Kidney (tissue), 14 donors: ENCODE measurements around the gene DDX60. TPM values are rescaled to one million over a fixed set of nuclear protein-coding genes. Genes with fewer than 3 reads are reported as not detected.

Experiments
- DNase-seq, 5 donors: peaks; one replicate each; pipeline ENCODE4 v3.0.0-alpha.2; 2013 to 2020
- FAIRE-seq: peaks from 2 replicates; lab custom pipeline; 2012; peaks lifted over from hg19 to GRCh38; lab: Jason Lieb, UNC
- H3K27ac ChIP-seq, 2 donors: one replicate each; pipeline ENCODE4 v1.7.0; 2013; ENCODE audit warnings: low read depth in 2 of 2, low read length in 2 of 2, inconsistent platforms in 1 of 2
- H3K27me3 ChIP-seq: one replicate; pipeline ENCODE4 v1.7.1; 2013; ENCODE audit warnings: low read length, inconsistent platforms; ENCODE audit not compliant: control insufficient read depth, insufficient read depth
- H3K36me3 ChIP-seq, 3 donors: one replicate each; pipeline versions ENCODE4 v1.7.0 to v1.7.1; 2013; ENCODE audit warnings: low read length in 3 of 3, control low read depth in 1 of 3, inconsistent platforms in 1 of 3; ENCODE audit not compliant: insufficient read depth in 3 of 3, control insufficient read depth in 2 of 3
- H3K4me1 ChIP-seq, 3 donors: one replicate each; pipeline versions ENCODE4 v1.7.0 to v1.7.1; 2013; ENCODE audit warnings: low read length in 3 of 3, inconsistent platforms in 1 of 3, low read depth in 1 of 3; ENCODE audit not compliant: control insufficient read depth in 2 of 3, insufficient read depth in 2 of 3
- H3K4me3 ChIP-seq, 3 donors: one replicate each; pipeline versions ENCODE4 v1.7.0 to v1.8.1; 2013; ENCODE audit warnings: low read length in 3 of 3, control low read depth in 1 of 3, inconsistent platforms in 1 of 3
- H3K9ac ChIP-seq, 3 donors: one replicate each; pipeline versions ENCODE4 v1.7.0 to v1.7.1; 2013; ENCODE audit warnings: low read length in 3 of 3, control low read depth in 1 of 3, inconsistent platforms in 1 of 3
- H3K9me3 ChIP-seq, 3 donors: one replicate each; pipeline versions ENCODE4 v1.7.0 to v1.7.1; 2013; ENCODE audit warnings: low read length in 3 of 3, control low read depth in 1 of 3, inconsistent platforms in 1 of 3; ENCODE audit not compliant: control insufficient read depth in 2 of 3, insufficient read depth in 1 of 3
- CTCF ChIP-seq: IDR thresholded peaks from 3 replicates; pipeline ENCODE4 v1.5.1; 2012; ENCODE audit warnings: mild to moderate bottlenecking, moderate library complexity, borderline replicate concordance; ENCODE audit not compliant: insufficient read depth; ENCODE audit errors: extremely low read depth
- intact Hi-C: fragments of 100-400 bp; cut with DNase I; formaldehyde crosslinking; loops from one replicate; pipeline ENCODE4 v1.11.1; 2022
- polyA plus RNA-seq: library from polyadenylated mRNA; stranded (reverse); fragments of 350-450 nt; fragmentation: Illumina TruSeq; extraction: RNeasy Lipid Tissue Mini Kit (QIAGEN cat#74804); gene quantifications from one replicate; pipeline ENCODE4 v1.2.3, GENCODE V29; 2014; ENCODE audit warnings: low read depth, low replicate concordance; ENCODE audit not compliant: insufficient read depth
- total RNA-seq: library from RNA; stranded (reverse); fragmentation: NEBNext Ultra II Directional; extraction: Animal tissue kit (Norgen Biotek cat#: 25700); gene quantifications from one replicate; pipeline ENCODE4 v1.2.1, GENCODE V29; 2021
- donor health status: control.
- donor health status: control.
- donor health status: control.
- donor health status: control.
- donor health status: control.
- donor health status: DM: yes; HTN: yes; CAD: no.
- donor health status: Normal renal cell carcinoma (clear cell type).

DDX60 gene
- total and polyA plus RNA-seq, 2 donors from 2014 or later = 6.4 to 31.6 TPM

DNA sequence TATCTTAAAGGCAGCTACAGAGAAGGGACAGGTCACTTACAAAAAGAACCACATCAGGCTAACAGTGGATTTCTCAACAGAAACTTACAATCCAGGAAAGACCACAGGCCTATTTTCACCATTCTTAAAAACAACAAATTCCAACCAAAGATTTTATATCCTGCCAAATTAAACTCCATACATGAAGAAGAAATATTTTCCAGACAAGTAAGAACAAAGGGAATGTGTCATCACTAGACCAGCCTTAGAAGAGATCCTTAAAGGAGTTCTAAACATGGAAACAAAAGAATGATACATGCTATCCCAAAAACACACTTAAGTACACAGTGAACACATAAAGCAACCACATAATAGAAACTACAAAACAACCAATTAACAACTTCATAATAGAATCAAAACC, 120.6 kb downstream of the DDX60 start:
- no peaks in the 10 kb centered on the region for H3K27me3 ChIP-seq
- H3K4me1 ChIP-seq = no peaks in the 10 kb centered on the region
- no peak for TF ChIP-seq CTCF
- intact Hi-C loops = no loop called here
- H3K9me3 ChIP-seq = peaks cover 0 to 4% (median 0%) of the 10 kb centered on the region in 3 donors
- no peak overlapping the region for H3K4me3 ChIP-seq
- H3K9ac ChIP-seq = no peak overlapping the region
- no peak for FAIRE-seq
- no peak overlapping the region for H3K27ac ChIP-seq
- no peaks in the 10 kb centered on the region for H3K36me3 ChIP-seq
- no peak for DNase-seq

GRCh38 chr4:168188754-168189153, 129.8 kb downstream of the DDX60 start:
- DNase-seq (no peak), FAIRE-seq (no peak)
- H3K27me3 ChIP-seq = no peaks in the 10 kb centered on the region
- no peak overlapping the region for H3K9ac ChIP-seq
- intact Hi-C loops = no loop called here
- H3K27ac ChIP-seq = no peak overlapping the region
- no peak for TF ChIP-seq CTCF
- H3K4me1 ChIP-seq = no peaks in the 10 kb centered on the region
- H3K36me3 ChIP-seq = no peaks in the 10 kb centered on the region
- H3K4me3 ChIP-seq = no peak overlapping the region
- H3K9me3 ChIP-seq = no peaks in the 10 kb centered on the region

GRCh38 chr4:168183717-168184571, 134.6 kb downstream of the DDX60 start:
- intact Hi-C loops = no loop called here
- DNase-seq = peak in 2 of 5 donors; percentile 28 to 61

More at GRCh38 chr4:168183717-168184571, 134.6 kb downstream of the DDX60 start:
- Histone ChIP-seq H3K27ac (no peak overlapping the region), H3K36me3 (no peaks in the 10 kb centered on the region), H3K27me3 (no peaks in the 10 kb centered on the region), H3K9ac (no peak overlapping the region), H3K4me3 (no peak overlapping the region), H3K4me1 (no peaks in the 10 kb centered on the region), H3K9me3 (no peaks in the 10 kb centered on the region)
- TF ChIP-seq CTCF = peak; percentile 30
- FAIRE-seq = peak; percentile 94
